ENCODE results near the gene RSPO3. TPM values are rescaled to one million over a fixed set of nuclear protein-coding genes. Genes with fewer than 3 reads are reported as not detected.

Gene RSPO3
- total RNA-seq, 2 experiments from 2014 or later: not detected

DNA sequence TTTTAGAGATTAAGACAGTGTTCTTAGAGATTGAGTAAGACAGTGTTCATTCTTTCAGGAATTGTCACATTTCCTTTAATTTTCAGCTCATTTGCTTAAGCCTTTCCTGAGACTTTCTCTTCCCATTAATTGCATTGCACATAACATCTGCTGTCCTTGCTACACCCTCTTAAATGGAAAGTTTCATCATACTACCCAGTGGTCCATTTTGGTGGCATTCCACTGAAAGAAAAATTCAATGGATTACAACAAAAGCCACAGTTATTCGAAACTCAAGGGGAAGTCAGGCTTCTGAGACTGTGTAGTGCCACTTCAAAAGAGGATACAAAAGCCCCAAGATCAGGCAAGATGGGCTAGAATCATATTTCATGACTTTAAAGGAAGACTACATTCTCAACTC, 64.0 kb downstream of the RSPO3 start:
- H3K4me3 Mint-ChIP-seq: no peak overlapping the region
- no peak for ATAC-seq
- H3K27me3 Mint-ChIP-seq: peaks cover 35% of the 10 kb centered on the region
- no peaks in the 10 kb centered on the region for H3K9me3 Mint-ChIP-seq (ENCODE audit: low read depth)
- H3K36me3 Mint-ChIP-seq: no peaks in the 10 kb centered on the region
- no peaks in the 10 kb centered on the region for H3K4me1 Mint-ChIP-seq
- CTCF ChIA-PET: interaction anchor here (0.6 kb wide), 1 partner anchor 81 kb away, joined by 4 read pairs; no protein-coding TSS in a partner anchor
- no peak for DNase-seq
- no peak overlapping the region for H3K27ac Mint-ChIP-seq

DNA sequence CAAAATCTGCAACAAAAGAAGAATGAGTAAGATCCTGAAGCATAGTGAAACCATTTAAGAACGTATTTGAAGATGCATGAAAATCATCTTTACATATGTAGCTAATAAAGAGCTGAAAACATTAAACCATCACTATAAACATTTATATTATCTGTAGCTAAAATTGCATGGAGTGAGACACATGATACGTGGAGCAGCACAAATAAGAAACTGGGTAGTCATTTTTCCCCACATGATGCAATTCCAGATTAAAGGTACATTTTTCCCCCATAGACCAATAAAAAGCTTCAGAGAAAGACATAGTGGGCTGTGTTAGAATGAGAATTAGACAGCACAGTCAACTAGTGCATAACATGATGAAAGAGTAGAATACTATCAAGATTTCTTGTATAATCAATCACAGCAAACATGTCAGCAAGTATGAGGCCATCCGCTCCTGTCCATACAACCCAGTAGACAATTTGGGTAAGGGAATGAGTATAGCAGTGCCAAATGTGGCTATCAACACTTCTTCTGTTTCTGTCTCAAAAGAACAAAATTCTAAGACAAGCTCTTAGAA, 67.0 kb downstream of the RSPO3 start:
- CTCF ChIA-PET: interaction anchor here (1.3 to 4.7 kb wide), 3 partner anchors 9 to 235 kb away, joined by 3 to 32 read pairs (median 6); partner anchors contain the start of gene RNF146

DNA sequence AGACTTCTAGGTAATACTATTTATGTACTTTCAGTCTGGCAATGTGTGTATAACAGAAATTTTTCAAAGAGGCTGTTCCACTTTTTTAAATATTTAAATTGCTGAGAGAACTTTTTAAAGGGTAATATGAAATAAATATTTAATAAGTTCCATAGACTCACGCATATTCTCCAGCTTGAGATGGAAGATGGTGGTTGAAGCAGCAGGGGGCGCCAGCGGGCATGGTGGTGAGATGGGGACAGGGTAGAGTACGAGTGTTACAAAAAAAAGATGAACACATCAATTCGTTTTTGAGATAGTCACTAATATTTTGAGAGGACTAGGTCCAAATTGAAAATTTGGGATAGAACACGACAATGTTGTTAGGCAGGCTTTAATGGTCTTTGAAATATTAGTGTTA, 68.4 kb downstream of the RSPO3 start:
- no peak overlapping the region for H3K27ac Mint-ChIP-seq
- no peak overlapping the region for H3K4me3 Mint-ChIP-seq
- H3K9me3 Mint-ChIP-seq (ENCODE audit: low read depth): no peaks in the 10 kb centered on the region
- CTCF ChIA-PET: interaction anchor here (1.2 to 4.7 kb wide), 4 partner anchors 9 to 234 kb away, joined by 3 to 32 read pairs (median 6); partner anchors contain the start of gene RNF146
- peak; percentile 74 for DNase-seq
- peaks cover 18% of the 10 kb centered on the region for H3K27me3 Mint-ChIP-seq
- H3K4me1 Mint-ChIP-seq: no peaks in the 10 kb centered on the region
- peak; percentile 51 for ATAC-seq
- H3K36me3 Mint-ChIP-seq: no peaks in the 10 kb centered on the region

More for the DNA sequence above, 67.0 kb downstream of the RSPO3 start:
- Mint-ChIP-seq H3K36me3 (no peaks in the 10 kb centered on the region), H3K27me3 (peaks cover 20% of the 10 kb centered on the region), H3K4me1 (no peaks in the 10 kb centered on the region), H3K4me3 (no peak overlapping the region), H3K9me3 (ENCODE audit: low read depth) (no peaks in the 10 kb centered on the region), H3K27ac (no peak overlapping the region)
- DNase-seq (no peak), ATAC-seq (no peak)

DNA sequence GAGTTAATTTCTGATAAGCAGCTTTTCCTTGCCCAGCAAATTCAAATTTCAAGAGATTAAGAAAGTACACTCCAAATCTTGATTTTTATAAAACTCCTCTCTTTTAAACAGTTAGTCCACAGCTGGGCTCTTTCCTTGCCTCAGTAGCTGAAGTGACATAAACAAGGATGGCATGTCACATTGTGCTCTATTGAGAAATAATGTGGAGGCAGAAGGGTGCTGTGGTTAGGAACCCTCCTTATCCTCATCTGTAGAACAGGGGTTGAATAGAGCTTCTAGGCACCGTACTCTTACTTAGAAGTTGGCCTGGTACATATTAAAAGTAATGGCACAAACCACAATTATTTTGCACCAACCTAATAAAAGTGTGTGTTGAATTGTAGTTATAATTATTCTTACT, 70.3 kb downstream of the RSPO3 start:
- Mint-ChIP-seq H3K36me3 (no peaks in the 10 kb centered on the region), H3K9me3 (ENCODE audit: low read depth) (no peaks in the 10 kb centered on the region), H3K27ac (no peak overlapping the region), H3K4me3 (no peak overlapping the region), H3K27me3 (peaks cover 10% of the 10 kb centered on the region), H3K4me1 (no peaks in the 10 kb centered on the region)
- CTCF ChIA-PET: interaction anchor here (1.1 to 4.7 kb wide), 2 partner anchors 74 to 78 kb away, joined by 3 to 32 read pairs; partner anchors contain the start of gene RNF146
- ATAC-seq (no peak), DNase-seq (no peak)

- Mint-ChIP-seq H3K9me3 (ENCODE audit: low read depth) (no peaks in the 10 kb centered on the region), H3K27me3 (peaks cover 3% of the 10 kb centered on the region), H3K36me3 (no peaks in the 10 kb centered on the region), H3K4me3 (no peak overlapping the region), H3K4me1 (no peaks in the 10 kb centered on the region), H3K27ac (no peak overlapping the region)
- ATAC-seq (no peak), DNase-seq (no peak)
- CTCF ChIA-PET: interaction anchor here (0.7 to 1.1 kb wide), 5 partner anchors 10 to 830 kb away, joined by 3 to 5 read pairs (median 4); partner anchors contain the start of gene RNF146
Observed at GRCh38 chr6:127190552-127190951, 72.1 kb downstream of the RSPO3 start.

DNA sequence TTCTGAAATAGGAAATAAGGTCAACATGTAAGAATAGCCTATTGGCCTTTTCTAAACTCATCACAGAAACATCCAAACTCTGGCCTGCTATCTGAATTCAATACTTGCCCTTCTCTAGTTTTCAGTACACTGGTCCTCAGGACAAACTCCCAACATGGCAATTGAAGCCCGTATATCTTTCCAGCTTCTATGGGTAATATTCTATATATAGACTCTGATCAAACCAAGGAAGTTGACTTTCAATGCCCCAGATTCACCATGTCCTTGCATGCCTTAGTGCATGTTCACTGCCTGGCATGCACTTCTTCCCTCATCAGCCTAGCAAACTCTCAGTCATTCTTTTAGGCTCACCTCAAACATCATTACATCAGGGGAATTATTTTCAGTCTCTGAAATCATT, 73.2 kb downstream of the RSPO3 start:
- DNase-seq (no peak), ATAC-seq (no peak)
- peaks cover 5% of the 10 kb centered on the region for H3K27me3 Mint-ChIP-seq
- H3K9me3 Mint-ChIP-seq (ENCODE audit: low read depth): no peaks in the 10 kb centered on the region
- no peaks in the 10 kb centered on the region for H3K4me1 Mint-ChIP-seq
- CTCF ChIA-PET: interaction anchor here (1.0 kb wide), 1 partner anchor 75 kb away, joined by 4 read pairs; the partner anchor contains the start of gene RNF146
- H3K36me3 Mint-ChIP-seq: no peaks in the 10 kb centered on the region
- no peak overlapping the region for H3K27ac Mint-ChIP-seq
- H3K4me3 Mint-ChIP-seq: no peak overlapping the region

- Mint-ChIP-seq H3K4me3 (no peak overlapping the region), H3K4me1 (no peaks in the 10 kb centered on the region), H3K27me3 (peaks cover 2% of the 10 kb centered on the region), H3K9me3 (ENCODE audit: low read depth) (no peaks in the 10 kb centered on the region), H3K27ac (no peak overlapping the region), H3K36me3 (no peaks in the 10 kb centered on the region)
- CTCF ChIA-PET: no interaction called here
- ATAC-seq: no peak
- no peak for DNase-seq
Observed at GRCh38 chr6:127192911-127193541, 74.6 kb downstream of the RSPO3 start.

DNA sequence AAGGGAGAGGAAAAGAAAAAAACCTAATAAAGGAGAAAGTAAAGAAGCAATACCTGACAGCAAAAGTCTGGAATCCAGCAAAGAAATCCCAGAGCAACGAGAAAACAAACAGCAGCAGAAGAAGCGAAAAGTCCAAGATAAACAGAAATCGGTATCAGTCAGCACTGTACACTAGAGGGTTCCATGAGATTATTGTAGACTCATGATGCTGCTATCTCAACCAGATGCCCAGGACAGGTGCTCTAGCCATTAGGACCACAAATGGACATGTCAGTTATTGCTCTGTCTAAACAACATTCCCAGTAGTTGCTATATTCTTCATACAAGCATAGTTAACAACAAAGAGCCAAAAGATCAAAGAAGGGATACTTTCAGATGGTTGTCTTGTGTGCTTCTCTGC, 77.4 kb downstream of the RSPO3 start:
- no peak overlapping the region for H3K4me3 Mint-ChIP-seq
- H3K36me3 Mint-ChIP-seq: no peaks in the 10 kb centered on the region
- no peaks in the 10 kb centered on the region for H3K4me1 Mint-ChIP-seq
- no peak for ATAC-seq
- H3K27me3 Mint-ChIP-seq: peaks cover 7% of the 10 kb centered on the region
- no peak for DNase-seq
- no peak overlapping the region for H3K27ac Mint-ChIP-seq
- CTCF ChIA-PET: no interaction called here
- H3K9me3 Mint-ChIP-seq (ENCODE audit: low read depth): no peaks in the 10 kb centered on the region

DNA sequence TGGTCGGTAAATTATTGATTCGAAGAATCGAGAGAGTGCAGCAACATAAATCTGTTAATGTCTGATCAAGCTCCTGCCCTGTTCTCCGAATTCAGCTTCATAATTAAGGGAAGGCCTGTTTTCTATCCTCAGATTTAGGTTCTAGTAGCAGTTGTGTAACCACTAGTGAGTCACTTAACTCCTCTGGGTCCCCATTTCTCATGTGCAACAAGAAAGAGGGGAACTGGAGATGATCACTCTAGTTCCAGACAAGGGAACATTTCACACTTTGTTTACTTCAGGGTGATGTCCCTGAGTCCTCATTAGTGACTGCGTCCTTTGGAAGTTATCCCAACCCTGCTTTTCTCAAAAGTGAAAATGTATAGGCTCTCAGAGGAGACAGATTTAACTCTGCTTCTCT, 80.1 kb downstream of the RSPO3 start:
- ATAC-seq: no peak
- H3K9me3 Mint-ChIP-seq (ENCODE audit: low read depth): no peaks in the 10 kb centered on the region
- H3K27me3 Mint-ChIP-seq: peaks cover 10% of the 10 kb centered on the region
- no peaks in the 10 kb centered on the region for H3K4me1 Mint-ChIP-seq
- CTCF ChIA-PET: no interaction called here
- no peak overlapping the region for H3K4me3 Mint-ChIP-seq
- no peak for DNase-seq
- H3K36me3 Mint-ChIP-seq: no peaks in the 10 kb centered on the region
- no peak overlapping the region for H3K27ac Mint-ChIP-seq

DNA sequence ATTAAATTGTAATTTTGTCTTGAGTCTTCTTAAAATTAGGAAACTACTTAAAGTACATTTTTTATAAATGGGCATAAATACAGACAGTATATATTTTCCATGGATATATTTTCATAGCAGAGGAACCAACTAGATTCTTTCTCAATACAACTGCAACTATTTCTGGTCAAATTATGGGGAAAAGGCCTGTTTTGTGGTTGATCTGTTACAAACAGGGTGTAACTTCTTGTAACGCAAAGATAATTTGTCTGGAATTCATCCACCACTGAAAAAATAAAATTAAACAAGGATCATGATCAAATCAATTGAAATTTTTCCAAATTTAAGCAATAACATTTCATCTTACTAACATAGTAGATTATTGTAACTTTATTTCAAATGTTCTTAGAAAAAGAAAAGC, 81.0 kb downstream of the RSPO3 start:
- no peak overlapping the region for H3K4me3 Mint-ChIP-seq
- ATAC-seq (no peak), DNase-seq (no peak)
- no peak overlapping the region for H3K27ac Mint-ChIP-seq
- H3K36me3 Mint-ChIP-seq: no peaks in the 10 kb centered on the region
- no peaks in the 10 kb centered on the region for H3K4me1 Mint-ChIP-seq
- H3K9me3 Mint-ChIP-seq (ENCODE audit: low read depth): no peaks in the 10 kb centered on the region
- CTCF ChIA-PET: no interaction called here
- peaks cover 10% of the 10 kb centered on the region for H3K27me3 Mint-ChIP-seq

DNA sequence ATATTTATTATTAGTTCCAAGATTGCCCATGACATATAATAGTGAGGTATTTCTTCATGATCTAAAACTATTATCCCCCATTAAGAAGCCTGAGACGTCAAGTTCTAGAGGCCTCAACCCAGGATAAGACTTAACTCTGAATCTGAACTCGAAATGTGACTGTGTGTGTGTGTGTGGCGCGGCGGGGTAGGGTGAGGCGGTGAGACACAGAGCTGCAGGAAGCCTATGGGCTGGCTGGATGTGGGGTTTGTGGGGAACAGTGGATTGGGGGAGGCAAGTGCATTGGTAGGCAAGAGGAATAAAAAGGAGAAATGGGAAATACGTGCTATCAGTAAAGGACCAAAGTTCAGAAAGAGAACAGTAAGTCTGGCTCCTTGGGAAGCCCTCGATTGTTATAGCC, 81.6 kb downstream of the RSPO3 start:
- CTCF ChIA-PET: interaction anchor here (1.7 kb wide), 1 partner anchor 9 kb away, joined by 5 read pairs; no protein-coding TSS in a partner anchor
- H3K36me3 Mint-ChIP-seq: no peaks in the 10 kb centered on the region

GRCh38 chr6:127201321-127201720, 82.8 kb downstream of the RSPO3 start:
- Mint-ChIP-seq H3K4me1 (no peaks in the 10 kb centered on the region), H3K36me3 (no peaks in the 10 kb centered on the region), H3K27ac (no peak overlapping the region), H3K4me3 (no peak overlapping the region), H3K9me3 (ENCODE audit: low read depth) (no peaks in the 10 kb centered on the region), H3K27me3 (peaks cover 9% of the 10 kb centered on the region)
- no peak for ATAC-seq
- CTCF ChIA-PET: interaction anchor here (1.7 kb wide), 1 partner anchor 10 kb away, joined by 5 read pairs; no protein-coding TSS in a partner anchor
- DNase-seq: no peak

More for the DNA sequence above, 81.6 kb downstream of the RSPO3 start:
- H3K27me3 Mint-ChIP-seq: peaks cover 10% of the 10 kb centered on the region
- H3K9me3 Mint-ChIP-seq (ENCODE audit: low read depth): no peaks in the 10 kb centered on the region
- H3K4me1 Mint-ChIP-seq: no peaks in the 10 kb centered on the region
- no peak overlapping the region for H3K27ac Mint-ChIP-seq
- DNase-seq: no peak
- ATAC-seq: no peak
- H3K4me3 Mint-ChIP-seq: no peak overlapping the region

- Mint-ChIP-seq H3K36me3 (no peaks in the 10 kb centered on the region), H3K4me1 (no peaks in the 10 kb centered on the region), H3K4me3 (no peak overlapping the region), H3K27ac (no peak overlapping the region), H3K27me3 (peaks cover 12% of the 10 kb centered on the region), H3K9me3 (ENCODE audit: low read depth) (no peaks in the 10 kb centered on the region)
- CTCF ChIA-PET: interaction anchor here (1.7 kb wide), 1 partner anchor 12 kb away, joined by 4 read pairs; no protein-coding TSS in a partner anchor
- DNase-seq (no peak), ATAC-seq (no peak)
Observed at GRCh38 chr6:127202676-127203075, 84.2 kb downstream of the RSPO3 start.

DNA sequence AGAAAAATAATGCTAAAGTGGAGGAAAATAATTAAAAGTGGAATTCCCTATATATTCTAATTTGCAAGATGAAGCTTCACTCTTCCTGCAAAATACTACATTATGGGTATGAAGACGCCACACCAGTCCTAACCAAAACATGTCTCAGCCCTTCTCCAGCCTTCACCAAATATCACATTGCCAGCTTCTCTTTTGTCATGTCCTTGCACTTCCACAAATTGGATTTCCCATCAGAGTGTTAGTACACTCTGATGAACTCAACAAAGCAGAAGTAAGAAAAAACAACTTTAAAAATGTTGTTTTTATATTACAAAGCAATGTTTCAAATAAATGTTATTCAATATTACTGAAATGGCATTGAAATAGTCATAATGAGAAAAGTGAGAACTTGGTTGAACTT, 85.8 kb downstream of the RSPO3 start:
- H3K27ac Mint-ChIP-seq: no peak overlapping the region
- CTCF ChIA-PET: interaction anchor here (1.7 kb wide), 1 partner anchor 14 kb away, joined by 4 read pairs; no protein-coding TSS in a partner anchor
- H3K4me3 Mint-ChIP-seq: no peak overlapping the region
- peaks cover 24% of the 10 kb centered on the region for H3K27me3 Mint-ChIP-seq
- no peaks in the 10 kb centered on the region for H3K36me3 Mint-ChIP-seq
- no peaks in the 10 kb centered on the region for H3K4me1 Mint-ChIP-seq
- no peaks in the 10 kb centered on the region for H3K9me3 Mint-ChIP-seq (ENCODE audit: low read depth)
- ATAC-seq (no peak), DNase-seq (no peak)
